ENCODE results near the gene KDM4B.

DNA sequence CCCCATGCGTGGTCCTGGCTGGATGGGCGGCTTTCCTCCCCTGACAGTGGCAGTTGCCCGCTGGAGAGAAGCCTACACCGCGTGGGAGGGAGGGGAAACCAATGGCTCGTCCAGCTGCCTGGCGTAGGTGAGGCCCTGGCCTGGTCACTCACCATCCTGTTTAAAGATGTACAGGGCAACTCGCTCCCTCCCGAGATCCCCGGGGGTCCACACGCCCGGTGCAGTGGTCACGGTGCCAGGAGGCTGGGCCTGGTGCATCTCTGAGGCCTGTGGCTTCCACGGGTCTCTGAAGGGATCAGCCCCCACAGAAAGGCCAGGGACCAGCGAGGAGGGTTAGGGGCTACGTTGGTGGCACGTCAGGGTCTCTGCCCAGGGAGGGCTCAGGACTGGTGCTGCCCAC is 156.5 kb downstream of the KDM4B start:
- TF ChIP-seq ELF4 (IDR thresholded peaks at IDR 0.05) (no peak), FOXA1 (IDR thresholded peaks at IDR 0.05) (no peak), FOXK2 (IDR thresholded peaks at IDR 0.05) (no peak)
